ENCODE results near the gene TAF3.

The TAF3 gene

GRCh38 chr10:8056378-8056777 lies 238.1 kb downstream of the TAF3 start:
- DNase-seq = no peak

GRCh38 chr10:8056871-8057331 lies 238.6 kb downstream of the TAF3 start:
- DNase-seq = no peak

- DNase-seq = no peak
Observed at GRCh38 chr10:8057636-8058273, 239.4 kb downstream of the TAF3 start.

- no peak for DNase-seq
Observed at GRCh38 chr10:8058274-8059111, 240.2 kb downstream of the TAF3 start.

GRCh38 chr10:8059191-8059936 lies 241.1 kb downstream of the TAF3 start:
- no peak for DNase-seq

- DNase-seq = no peak
Observed at GRCh38 chr10:8060010-8060703, 241.9 kb downstream of the TAF3 start.

- no peak for DNase-seq
Observed at GRCh38 chr10:8060704-8061121, 242.4 kb downstream of the TAF3 start.

- no peak for DNase-seq
Observed at GRCh38 chr10:8061274-8062211, 243.2 kb downstream of the TAF3 start.

- DNase-seq = no peak
Observed at GRCh38 chr10:8063128-8063908, 245.0 kb downstream of the TAF3 start.

GRCh38 chr10:8063935-8064334 lies 245.6 kb downstream of the TAF3 start:
- DNase-seq = no peak

- no peak for DNase-seq
Observed at GRCh38 chr10:8064436-8064835, 246.1 kb downstream of the TAF3 start.

- DNase-seq = no peak
Observed at GRCh38 chr10:8065651-8066050, 247.3 kb downstream of the TAF3 start.

GRCh38 chr10:8066124-8066523 lies 247.8 kb downstream of the TAF3 start:
- no peak for DNase-seq
